Measurements from ENCODE around the gene OGFOD1. TPM values are rescaled to one million over a fixed set of nuclear protein-coding genes. Genes with fewer than 3 reads are reported as not detected.

The OGFOD1 gene
- polyA plus RNA-seq, 3 donors: 8.2 to 37.9 (median 23.4) TPM

- H3K36me3 Mint-ChIP-seq: peaks cover 71 to 88% of the 10 kb centered on the region in 2 donors
- intact Hi-C loops (cut with micrococcal nuclease): no loop called here
Measured at GRCh38 chr16:56463153-56463552, 11.8 kb downstream of the OGFOD1 start.

DNA sequence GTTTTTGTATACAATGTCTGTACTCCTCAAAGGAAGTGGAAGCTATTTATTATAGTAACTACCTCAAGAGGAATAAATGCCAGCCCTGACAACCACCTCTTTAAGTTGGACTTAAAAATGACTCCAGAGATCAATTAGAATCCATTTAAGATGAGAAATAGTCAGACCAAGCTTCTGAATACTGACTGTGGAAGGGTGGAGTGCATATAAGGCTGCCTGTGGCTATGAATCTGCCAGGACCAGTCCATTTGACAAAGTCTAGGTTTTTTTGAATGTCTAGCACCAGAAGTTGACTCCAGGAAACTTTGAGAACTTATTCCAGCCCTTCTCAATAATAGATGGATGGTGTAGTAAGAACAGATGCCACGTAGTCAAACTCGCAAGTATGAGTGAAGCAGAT is 15.0 kb downstream of the OGFOD1 start:
- Mint-ChIP-seq H3K27ac (no peak overlapping the region), H3K36me3 (peaks cover 80 to 98% of the 10 kb centered on the region in 2 donors)

More at GRCh38 chr16:56463153-56463552, 11.8 kb downstream of the OGFOD1 start:
- Histone ChIP-seq H3K4me1 (ENCODE audit: control insufficient read depth in 1 of 2, insufficient read depth in 2 of 2, low read length in 2 of 2) (no peaks in the 10 kb centered on the region), H3K36me3 (replicated peaks in 1 of 2; ENCODE audit: control insufficient read depth in 1 of 2, insufficient read depth in 2 of 2, low read length in 2 of 2) (peaks cover 70 to 94% of the 10 kb centered on the region in 2 donors), H4K20me1 (ENCODE audit: insufficient read depth, low read length) (no peaks in the 10 kb centered on the region), H3K27me3 (ENCODE audit: control insufficient read depth in 2 of 2, insufficient read depth in 2 of 2, low read length in 2 of 2) (no peaks in the 10 kb centered on the region), H2AFZ (ENCODE audit: insufficient read depth, low read depth, low read length, poor library complexity, severe bottlenecking) (no peak overlapping the region), H3K4me3 (replicated peaks in 1 of 3; ENCODE audit: low read depth in 2 of 3, low read length in 3 of 3) (no peak overlapping the region), H3K9me3 (replicated peaks in 1 of 2; ENCODE audit: control insufficient read depth in 1 of 2, insufficient read depth in 1 of 2, low read length in 2 of 2) (no peaks in the 10 kb centered on the region), H3K27ac (ENCODE audit: low read depth in 1 of 2, low read length in 2 of 2) (no peak overlapping the region), H3K79me2 (ENCODE audit: insufficient read depth, low read length) (no peaks in the 10 kb centered on the region), H3K9ac (ENCODE audit: insufficient read depth, low read length, poor library complexity, severe bottlenecking) (no peak overlapping the region), H3K4me2 (replicated peaks; ENCODE audit: extremely low read depth, low read length, poor library complexity, severe bottlenecking) (no peak overlapping the region)
- H3K4me3 Mint-ChIP-seq: no peak overlapping the region
- no peaks in the 10 kb centered on the region for H3K4me1 Mint-ChIP-seq
- H3K27ac Mint-ChIP-seq: no peak overlapping the region
- TF ChIP-seq, protein P1, sequence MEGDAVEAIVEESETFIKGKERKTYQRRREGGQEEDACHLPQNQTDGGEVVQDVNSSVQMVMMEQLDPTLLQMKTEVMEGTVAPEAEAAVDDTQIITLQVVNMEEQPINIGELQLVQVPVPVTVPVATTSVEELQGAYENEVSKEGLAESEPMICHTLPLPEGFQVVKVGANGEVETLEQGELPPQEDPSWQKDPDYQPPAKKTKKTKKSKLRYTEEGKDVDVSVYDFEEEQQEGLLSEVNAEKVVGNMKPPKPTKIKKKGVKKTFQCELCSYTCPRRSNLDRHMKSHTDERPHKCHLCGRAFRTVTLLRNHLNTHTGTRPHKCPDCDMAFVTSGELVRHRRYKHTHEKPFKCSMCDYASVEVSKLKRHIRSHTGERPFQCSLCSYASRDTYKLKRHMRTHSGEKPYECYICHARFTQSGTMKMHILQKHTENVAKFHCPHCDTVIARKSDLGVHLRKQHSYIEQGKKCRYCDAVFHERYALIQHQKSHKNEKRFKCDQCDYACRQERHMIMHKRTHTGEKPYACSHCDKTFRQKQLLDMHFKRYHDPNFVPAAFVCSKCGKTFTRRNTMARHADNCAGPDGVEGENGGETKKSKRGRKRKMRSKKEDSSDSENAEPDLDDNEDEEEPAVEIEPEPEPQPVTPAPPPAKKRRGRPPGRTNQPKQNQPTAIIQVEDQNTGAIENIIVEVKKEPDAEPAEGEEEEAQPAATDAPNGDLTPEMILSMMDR (IDR thresholded peaks at IDR 0.05): no peak
- H3K9me3 Mint-ChIP-seq: no peaks in the 10 kb centered on the region
- no peak for DNase-seq
- 93% methylated on average over 3 of the region's 6 CpGs for WGBS (ENCODE audit: insufficient coverage)
- H3K27me3 Mint-ChIP-seq (ENCODE audit: low read depth in 3 of 3): no peaks in the 10 kb centered on the region

More for the DNA sequence above, 15.0 kb downstream of the OGFOD1 start:
- no peaks in the 10 kb centered on the region for H3K27me3 Mint-ChIP-seq (ENCODE audit: low read depth in 3 of 3)
- Histone ChIP-seq H3K9ac (ENCODE audit: insufficient read depth, low read length, poor library complexity, severe bottlenecking) (no peak overlapping the region), H3K27me3 (ENCODE audit: control insufficient read depth in 2 of 2, insufficient read depth in 2 of 2, low read length in 2 of 2) (no peaks in the 10 kb centered on the region), H3K4me1 (ENCODE audit: control insufficient read depth in 1 of 2, insufficient read depth in 2 of 2, low read length in 2 of 2) (no peaks in the 10 kb centered on the region), H3K79me2 (ENCODE audit: insufficient read depth, low read length) (no peaks in the 10 kb centered on the region), H2AFZ (ENCODE audit: insufficient read depth, low read depth, low read length, poor library complexity, severe bottlenecking) (no peak overlapping the region), H3K36me3 (replicated peaks in 1 of 2; ENCODE audit: control insufficient read depth in 1 of 2, insufficient read depth in 2 of 2, low read length in 2 of 2) (peaks cover 80 to 94% of the 10 kb centered on the region in 2 donors), H3K9me3 (replicated peaks in 1 of 2; ENCODE audit: control insufficient read depth in 1 of 2, insufficient read depth in 1 of 2, low read length in 2 of 2) (no peaks in the 10 kb centered on the region), H4K20me1 (ENCODE audit: insufficient read depth, low read length) (no peaks in the 10 kb centered on the region), H3K27ac (ENCODE audit: low read depth in 1 of 2, low read length in 2 of 2) (no peak overlapping the region), H3K4me2 (replicated peaks; ENCODE audit: extremely low read depth, low read length, poor library complexity, severe bottlenecking) (no peak overlapping the region), H3K4me3 (replicated peaks in 1 of 3; ENCODE audit: low read depth in 2 of 3, low read length in 3 of 3) (no peak overlapping the region)
- H3K4me1 Mint-ChIP-seq: no peaks in the 10 kb centered on the region
- no peaks in the 10 kb centered on the region for H3K9me3 Mint-ChIP-seq
- WGBS (ENCODE audit: insufficient coverage): 100% methylated on average over 1 of the region's 2 CpGs
- DNase-seq: no peak
- TF ChIP-seq, protein P1 (IDR thresholded peaks at IDR 0.05): no peak
- intact Hi-C loops (cut with micrococcal nuclease): no loop called here
- no peak overlapping the region for H3K4me3 Mint-ChIP-seq

Measured in CD14-positive monocyte (primary cell).